Uterus (tissue), 2 donors: ENCODE results near the gene HOXA6.

ENCODE experiments used
- POLR2A ChIP-seq, 2 donors: fragments of 450-650 bp; IDR thresholded peaks; one replicate each; pipeline ENCODE4 v1.6.1; 2016; ENCODE audit warnings: antibody characterized with exemption in 2 of 2, mild to moderate bottlenecking in 1 of 2, moderate library complexity in 1 of 2
- TF ChIP-seq, protein P1 (sequence below), 4 experiments: fragments of 200-600 bp in 2 of 4; fragments of 450-650 bp in 2 of 4; sonication (generic) in 2 of 4; IDR thresholded peaks; one replicate each; pipeline ENCODE4 v1.5.1; 2016 to 2019; ENCODE audit warnings: antibody characterized with exemption in 4 of 4, mild to moderate bottlenecking in 2 of 4, moderate library complexity in 1 of 4

DNA sequence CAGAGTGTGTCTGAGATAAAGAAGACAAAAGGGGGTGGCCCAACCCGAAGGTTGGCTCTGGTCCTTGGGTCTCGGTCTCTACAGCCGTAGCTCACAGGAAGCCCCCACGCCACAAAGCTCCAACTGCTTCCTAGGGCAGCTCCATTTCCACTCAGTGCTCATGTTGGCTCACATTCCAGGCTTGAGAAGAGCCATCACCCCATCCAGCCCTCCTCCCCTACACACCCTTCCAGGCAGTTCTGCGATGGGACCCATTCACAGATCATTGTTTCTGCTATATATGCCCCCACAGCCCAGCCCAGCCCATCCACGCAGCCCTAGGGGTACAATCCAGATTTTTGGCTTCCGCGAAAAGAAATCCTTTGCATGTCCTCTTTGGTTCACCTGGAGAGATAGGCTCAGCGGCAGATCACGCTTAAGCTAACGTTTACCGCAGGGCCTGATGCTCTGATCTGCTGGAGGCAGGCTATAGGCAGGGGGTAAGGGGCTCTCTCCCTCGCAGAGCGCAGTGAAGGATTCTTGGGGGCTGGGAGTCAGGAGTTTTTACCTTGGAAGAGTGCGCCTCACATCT lies 43.7 kb upstream of the HOXA6 start:
- TF ChIP-seq, protein P1, sequence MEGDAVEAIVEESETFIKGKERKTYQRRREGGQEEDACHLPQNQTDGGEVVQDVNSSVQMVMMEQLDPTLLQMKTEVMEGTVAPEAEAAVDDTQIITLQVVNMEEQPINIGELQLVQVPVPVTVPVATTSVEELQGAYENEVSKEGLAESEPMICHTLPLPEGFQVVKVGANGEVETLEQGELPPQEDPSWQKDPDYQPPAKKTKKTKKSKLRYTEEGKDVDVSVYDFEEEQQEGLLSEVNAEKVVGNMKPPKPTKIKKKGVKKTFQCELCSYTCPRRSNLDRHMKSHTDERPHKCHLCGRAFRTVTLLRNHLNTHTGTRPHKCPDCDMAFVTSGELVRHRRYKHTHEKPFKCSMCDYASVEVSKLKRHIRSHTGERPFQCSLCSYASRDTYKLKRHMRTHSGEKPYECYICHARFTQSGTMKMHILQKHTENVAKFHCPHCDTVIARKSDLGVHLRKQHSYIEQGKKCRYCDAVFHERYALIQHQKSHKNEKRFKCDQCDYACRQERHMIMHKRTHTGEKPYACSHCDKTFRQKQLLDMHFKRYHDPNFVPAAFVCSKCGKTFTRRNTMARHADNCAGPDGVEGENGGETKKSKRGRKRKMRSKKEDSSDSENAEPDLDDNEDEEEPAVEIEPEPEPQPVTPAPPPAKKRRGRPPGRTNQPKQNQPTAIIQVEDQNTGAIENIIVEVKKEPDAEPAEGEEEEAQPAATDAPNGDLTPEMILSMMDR (IDR thresholded peaks at IDR 0.05) = no peak
- no peak for TF ChIP-seq POLR2A (IDR thresholded peaks at IDR 0.05)
